ENCODE results near the gene PEAR1.
A peak's percentile ranks its signal among the peaks of the same experiment; 100 is the strongest.

The PEAR1 gene

DNA sequence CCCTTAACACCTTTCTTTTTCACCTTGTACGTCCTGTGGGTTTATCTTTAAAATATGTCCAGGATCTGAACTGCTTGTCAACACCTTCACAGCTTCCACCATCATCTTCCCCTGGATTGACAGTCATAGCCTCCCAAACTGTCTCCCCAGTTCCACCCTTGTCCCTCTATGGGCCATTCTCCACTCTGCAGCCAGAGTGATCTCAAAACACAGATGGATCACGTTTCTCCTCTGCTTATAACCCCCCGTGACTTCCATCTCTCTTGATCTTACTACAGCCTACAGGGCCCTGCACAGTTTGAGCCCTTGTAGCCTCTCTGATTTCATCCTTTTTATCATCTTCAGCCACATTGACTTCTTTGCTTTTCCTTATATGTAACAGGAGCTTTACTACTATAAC lies 38.9 kb upstream of the PEAR1 start:
- in situ Hi-C loops (cut with MboI; ENCODE audit: low pct_unique_long_range_greater_than_20kb, low sequenced_read_pairs, unreplicated experiment): loop anchor here (25.0 kb wide), 1 partner anchor 142 kb away; the partner anchor contains the start of gene CRABP2
- DNase-seq (ENCODE audit: low spot score): no peak
- TF ChIP-seq, protein P1, sequence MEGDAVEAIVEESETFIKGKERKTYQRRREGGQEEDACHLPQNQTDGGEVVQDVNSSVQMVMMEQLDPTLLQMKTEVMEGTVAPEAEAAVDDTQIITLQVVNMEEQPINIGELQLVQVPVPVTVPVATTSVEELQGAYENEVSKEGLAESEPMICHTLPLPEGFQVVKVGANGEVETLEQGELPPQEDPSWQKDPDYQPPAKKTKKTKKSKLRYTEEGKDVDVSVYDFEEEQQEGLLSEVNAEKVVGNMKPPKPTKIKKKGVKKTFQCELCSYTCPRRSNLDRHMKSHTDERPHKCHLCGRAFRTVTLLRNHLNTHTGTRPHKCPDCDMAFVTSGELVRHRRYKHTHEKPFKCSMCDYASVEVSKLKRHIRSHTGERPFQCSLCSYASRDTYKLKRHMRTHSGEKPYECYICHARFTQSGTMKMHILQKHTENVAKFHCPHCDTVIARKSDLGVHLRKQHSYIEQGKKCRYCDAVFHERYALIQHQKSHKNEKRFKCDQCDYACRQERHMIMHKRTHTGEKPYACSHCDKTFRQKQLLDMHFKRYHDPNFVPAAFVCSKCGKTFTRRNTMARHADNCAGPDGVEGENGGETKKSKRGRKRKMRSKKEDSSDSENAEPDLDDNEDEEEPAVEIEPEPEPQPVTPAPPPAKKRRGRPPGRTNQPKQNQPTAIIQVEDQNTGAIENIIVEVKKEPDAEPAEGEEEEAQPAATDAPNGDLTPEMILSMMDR (IDR thresholded peaks at IDR 0.05; ENCODE audit: extremely low read depth, insufficient read depth, missing control alignments): no peak

DNA sequence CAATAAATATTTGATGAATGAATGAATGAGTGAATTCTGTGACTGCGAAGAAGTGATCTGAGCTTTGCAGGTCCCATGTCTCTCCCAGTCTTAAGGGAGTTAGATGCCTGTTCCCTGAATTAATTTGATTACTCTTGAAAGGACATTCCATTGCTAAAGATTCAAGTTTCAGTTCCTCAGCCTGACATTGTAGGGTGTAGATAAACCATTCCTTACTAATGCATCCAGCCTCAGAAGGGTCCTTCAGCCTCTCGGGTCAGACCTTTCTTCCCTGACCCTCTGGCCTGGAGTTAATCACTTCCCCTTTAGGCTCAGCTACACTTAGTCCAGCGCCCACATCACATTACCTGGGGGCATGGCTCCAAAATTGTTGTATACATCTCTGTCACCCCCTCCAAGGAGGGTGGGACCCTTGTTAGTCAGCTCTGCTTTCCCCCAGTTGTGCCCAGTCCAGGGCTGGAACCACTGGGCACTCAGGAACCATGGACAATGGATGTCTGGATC lies 37.2 kb upstream of the PEAR1 start:
- in situ Hi-C loops (cut with MboI; ENCODE audit: low pct_unique_long_range_greater_than_20kb, low sequenced_read_pairs, unreplicated experiment): loop anchor here (25.0 kb wide), 1 partner anchor 144 kb away; the partner anchor contains the start of gene CRABP2
- DNase-seq (ENCODE audit: low spot score): no peak
- TF ChIP-seq, protein P1 (IDR thresholded peaks at IDR 0.05; ENCODE audit: extremely low read depth, insufficient read depth, missing control alignments): no peak

DNA sequence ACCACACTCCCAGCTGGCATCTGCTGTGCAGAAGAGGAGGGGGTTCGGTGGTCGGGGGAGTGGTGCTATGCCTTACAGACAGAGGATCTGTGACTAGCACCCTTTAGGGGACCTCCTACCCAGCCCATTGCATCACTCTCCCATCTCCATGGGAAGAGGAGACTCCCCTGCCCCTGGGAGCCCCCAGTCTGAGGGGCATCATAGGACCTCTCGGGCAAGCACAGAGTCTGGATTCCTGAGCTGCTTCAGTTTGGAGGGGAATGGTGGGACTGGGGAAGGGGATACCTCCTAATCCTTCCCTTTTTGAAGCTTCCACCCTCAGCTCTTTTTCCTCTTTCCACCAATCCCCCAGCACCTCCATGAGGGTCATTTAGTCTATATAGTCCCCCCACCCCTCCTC lies 36.0 kb upstream of the PEAR1 start:
- in situ Hi-C loops (cut with MboI; ENCODE audit: low pct_unique_long_range_greater_than_20kb, low sequenced_read_pairs, unreplicated experiment): loop anchor here (25.0 kb wide), 1 partner anchor 145 kb away; the partner anchor contains the start of gene CRABP2
- TF ChIP-seq, protein P1 (IDR thresholded peaks at IDR 0.05; ENCODE audit: extremely low read depth, insufficient read depth, missing control alignments): no peak
- DNase-seq (ENCODE audit: low spot score): no peak

DNA sequence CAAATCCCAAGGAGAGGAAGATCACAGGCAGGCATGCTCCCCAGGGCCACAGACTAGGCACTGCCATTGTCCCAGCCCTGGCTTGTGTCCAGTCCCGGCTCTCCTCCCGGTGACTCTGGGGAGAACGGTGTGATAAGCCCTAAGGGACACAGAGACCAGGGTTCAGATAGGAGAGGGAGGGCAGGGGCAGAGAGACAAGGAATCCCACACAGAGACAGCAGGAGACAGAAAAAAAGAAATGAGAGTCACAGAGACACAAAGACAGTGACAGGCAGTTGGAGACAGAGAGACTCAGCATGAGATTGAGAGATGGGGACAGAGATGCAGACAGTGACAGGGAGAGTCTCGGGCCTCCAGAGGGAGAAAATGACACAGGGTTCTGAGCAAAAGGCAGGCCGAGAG lies 35.0 kb upstream of the PEAR1 start:
- no peak for DNase-seq (ENCODE audit: low spot score)
- in situ Hi-C loops (cut with MboI; ENCODE audit: low pct_unique_long_range_greater_than_20kb, low sequenced_read_pairs, unreplicated experiment): loop anchor here (25.0 kb wide), 1 partner anchor 146 kb away; the partner anchor contains the start of gene CRABP2
- TF ChIP-seq, protein P1 (IDR thresholded peaks at IDR 0.05; ENCODE audit: extremely low read depth, insufficient read depth, missing control alignments): no peak

DNA sequence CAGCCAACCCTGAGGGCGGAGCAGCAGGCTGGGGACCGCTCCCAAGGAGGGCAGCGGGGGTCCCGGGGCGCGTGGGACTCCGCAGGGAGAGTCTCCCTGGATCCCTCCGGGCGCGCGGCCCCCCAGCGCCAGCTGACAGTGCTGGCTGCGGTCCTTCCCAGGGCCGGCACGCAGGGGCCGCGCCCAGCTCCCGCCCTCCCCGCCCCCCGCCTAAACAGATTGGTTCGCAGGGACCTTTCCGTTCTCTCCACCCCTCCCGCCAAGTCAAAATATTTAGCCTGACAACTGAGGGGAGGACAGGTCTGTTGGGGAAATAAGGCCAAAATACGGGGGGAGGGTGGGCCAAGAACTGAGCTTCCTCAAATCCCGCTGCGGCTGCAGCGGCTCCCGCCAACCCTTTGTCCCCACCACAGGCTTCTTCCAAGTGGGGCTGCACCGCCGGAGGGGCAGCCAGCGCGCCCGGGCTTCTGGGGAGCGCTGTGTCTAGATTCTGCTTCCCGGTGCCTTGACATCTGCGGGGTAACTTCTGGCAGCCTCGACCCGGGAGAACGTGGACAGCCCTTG lies 34.5 kb upstream of the PEAR1 start, which contains the start of gene INSRR:
INSRR (minus strand) TSS at position 159 of the 564 bp plus-strand sequence. CDS start 496 bp downstream, outside the sequence.
- TF ChIP-seq, protein P1 (IDR thresholded peaks at IDR 0.05; ENCODE audit: extremely low read depth, insufficient read depth, missing control alignments): no peak
- no peak for DNase-seq (ENCODE audit: low spot score)
- in situ Hi-C loops (cut with MboI; ENCODE audit: low pct_unique_long_range_greater_than_20kb, low sequenced_read_pairs, unreplicated experiment): loop anchor here (25.0 kb wide), 1 partner anchor 147 kb away; the partner anchor contains the start of gene CRABP2

DNA sequence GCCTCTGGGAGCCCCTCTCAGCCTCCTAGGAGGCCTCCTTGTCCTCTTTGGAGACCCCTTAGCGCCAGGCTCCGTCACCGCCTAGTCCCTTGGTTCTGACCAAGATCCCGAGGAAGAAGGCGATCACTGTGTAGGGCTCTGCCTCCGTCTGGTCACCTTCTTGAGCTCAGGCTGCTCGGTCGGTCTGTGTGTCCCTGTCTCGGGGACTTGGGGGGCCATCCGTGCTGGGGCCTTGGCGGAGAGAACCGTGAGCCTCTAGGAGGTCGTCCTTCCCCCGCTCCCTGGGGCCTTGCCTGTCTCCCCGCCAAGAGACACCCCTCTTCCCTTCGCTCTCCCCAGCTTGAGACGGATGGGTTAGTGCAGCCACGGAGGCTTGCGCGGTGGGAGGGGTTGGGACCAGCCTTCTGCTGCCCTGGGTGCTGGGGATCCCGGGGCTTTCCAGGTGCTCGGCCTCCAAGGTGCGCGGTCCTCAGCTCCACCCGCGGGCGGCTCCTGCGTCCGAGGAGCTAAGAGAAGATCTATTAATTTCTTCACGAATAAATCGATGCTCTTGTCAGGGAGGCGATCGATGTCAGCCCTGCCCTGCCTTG lies 33.9 kb upstream of the PEAR1 start:
- TF ChIP-seq, protein P1 (IDR thresholded peaks at IDR 0.05; ENCODE audit: extremely low read depth, insufficient read depth, missing control alignments): no peak
- in situ Hi-C loops (cut with MboI; ENCODE audit: low pct_unique_long_range_greater_than_20kb, low sequenced_read_pairs, unreplicated experiment): loop anchor here (25.0 kb wide), 1 partner anchor 147 kb away; the partner anchor contains the start of gene CRABP2

More for the DNA sequence above, 33.9 kb upstream of the PEAR1 start:
- peak; percentile 70 for DNase-seq (ENCODE audit: low spot score)
